SU-DHL-6 (cell line): ENCODE results near the gene SYT7.

Experiments used
- EZH2phosphoT487 ChIP-seq: fragments of 200-600 bp; sonication (generic), shearing (Covaris generic); conservative IDR thresholded peaks from 2 replicates; pipeline ENCODE4 v1.6.1; 2018; ENCODE audit warnings: mild to moderate bottlenecking, antibody characterized with exemption, low read length, moderate library complexity, mixed read lengths
- TF ChIP-seq, protein P1 (sequence below): fragments of 200-600 bp; sonication (generic); IDR thresholded peaks from one replicate; pipeline ENCODE4 v1.5.1; 2017; ENCODE audit warnings: antibody characterized with exemption, mild to moderate bottlenecking, low read length, moderate library complexity; ENCODE audit not compliant: insufficient read depth, poor library complexity, severe bottlenecking

DNA sequence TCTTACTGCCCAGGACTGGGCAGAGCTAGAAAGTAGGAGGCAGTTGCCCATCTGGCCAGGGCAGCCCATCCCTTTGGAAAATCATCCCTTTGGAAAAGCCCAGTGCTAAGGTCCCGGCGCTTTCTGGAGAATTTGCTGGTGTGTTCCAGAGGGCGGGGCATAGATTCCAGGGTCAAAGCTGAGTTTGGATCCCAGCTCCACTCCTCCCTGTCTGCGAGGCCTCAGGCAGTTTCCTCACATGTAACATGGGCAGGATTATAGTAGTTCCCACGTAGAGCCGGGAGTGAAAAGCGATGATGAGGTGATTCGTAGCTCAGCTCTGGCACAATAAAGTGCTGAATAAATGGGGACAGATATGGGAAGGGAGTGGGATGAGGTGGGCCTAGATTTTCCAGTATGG lies 103.8 kb downstream of the SYT7 start:
- TF ChIP-seq, protein P1, sequence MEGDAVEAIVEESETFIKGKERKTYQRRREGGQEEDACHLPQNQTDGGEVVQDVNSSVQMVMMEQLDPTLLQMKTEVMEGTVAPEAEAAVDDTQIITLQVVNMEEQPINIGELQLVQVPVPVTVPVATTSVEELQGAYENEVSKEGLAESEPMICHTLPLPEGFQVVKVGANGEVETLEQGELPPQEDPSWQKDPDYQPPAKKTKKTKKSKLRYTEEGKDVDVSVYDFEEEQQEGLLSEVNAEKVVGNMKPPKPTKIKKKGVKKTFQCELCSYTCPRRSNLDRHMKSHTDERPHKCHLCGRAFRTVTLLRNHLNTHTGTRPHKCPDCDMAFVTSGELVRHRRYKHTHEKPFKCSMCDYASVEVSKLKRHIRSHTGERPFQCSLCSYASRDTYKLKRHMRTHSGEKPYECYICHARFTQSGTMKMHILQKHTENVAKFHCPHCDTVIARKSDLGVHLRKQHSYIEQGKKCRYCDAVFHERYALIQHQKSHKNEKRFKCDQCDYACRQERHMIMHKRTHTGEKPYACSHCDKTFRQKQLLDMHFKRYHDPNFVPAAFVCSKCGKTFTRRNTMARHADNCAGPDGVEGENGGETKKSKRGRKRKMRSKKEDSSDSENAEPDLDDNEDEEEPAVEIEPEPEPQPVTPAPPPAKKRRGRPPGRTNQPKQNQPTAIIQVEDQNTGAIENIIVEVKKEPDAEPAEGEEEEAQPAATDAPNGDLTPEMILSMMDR, result no peak
- no peak for TF ChIP-seq EZH2phosphoT487
